C4-2B (cell line): ENCODE data around the gene FAM168A.

Experiments used
- H3K27ac ChIP-seq: fragments of 450-650 bp; 2 replicates; pipeline ENCODE4 v1.5.1; 2017
- ZFX ChIP-seq: fragments of 450-650 bp; IDR thresholded peaks from 2 replicates; pipeline ENCODE4 v1.6.1; 2017
- TF ChIP-seq, protein P1 (sequence below): fragments of 450-650 bp; conservative IDR thresholded peaks from 2 replicates; pipeline ENCODE4 v1.5.1; 2017; ENCODE audit warnings: mild to moderate bottlenecking

FAM168A gene

DNA sequence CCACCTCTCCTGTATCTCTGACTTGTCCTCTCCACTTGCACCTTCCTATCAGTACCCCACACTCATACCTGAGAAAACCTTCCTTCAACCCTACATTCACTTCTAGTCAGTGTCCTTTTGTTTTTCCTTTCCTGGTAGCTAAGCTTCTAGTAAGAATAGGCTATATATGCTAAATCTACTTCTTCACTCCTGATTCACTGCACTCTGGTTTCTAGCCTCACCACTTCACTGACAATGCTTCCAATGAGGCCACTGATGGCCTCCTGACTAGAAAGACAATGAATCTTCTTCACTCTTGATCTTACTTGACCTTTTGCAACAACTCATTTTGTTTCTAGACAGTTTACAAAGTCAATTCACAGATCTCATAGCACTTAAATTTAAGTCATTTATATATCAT, 169.7 kb downstream of the FAM168A start:
- no peak overlapping the region for H3K27ac ChIP-seq
- no peak for TF ChIP-seq ZFX
- TF ChIP-seq, protein P1, sequence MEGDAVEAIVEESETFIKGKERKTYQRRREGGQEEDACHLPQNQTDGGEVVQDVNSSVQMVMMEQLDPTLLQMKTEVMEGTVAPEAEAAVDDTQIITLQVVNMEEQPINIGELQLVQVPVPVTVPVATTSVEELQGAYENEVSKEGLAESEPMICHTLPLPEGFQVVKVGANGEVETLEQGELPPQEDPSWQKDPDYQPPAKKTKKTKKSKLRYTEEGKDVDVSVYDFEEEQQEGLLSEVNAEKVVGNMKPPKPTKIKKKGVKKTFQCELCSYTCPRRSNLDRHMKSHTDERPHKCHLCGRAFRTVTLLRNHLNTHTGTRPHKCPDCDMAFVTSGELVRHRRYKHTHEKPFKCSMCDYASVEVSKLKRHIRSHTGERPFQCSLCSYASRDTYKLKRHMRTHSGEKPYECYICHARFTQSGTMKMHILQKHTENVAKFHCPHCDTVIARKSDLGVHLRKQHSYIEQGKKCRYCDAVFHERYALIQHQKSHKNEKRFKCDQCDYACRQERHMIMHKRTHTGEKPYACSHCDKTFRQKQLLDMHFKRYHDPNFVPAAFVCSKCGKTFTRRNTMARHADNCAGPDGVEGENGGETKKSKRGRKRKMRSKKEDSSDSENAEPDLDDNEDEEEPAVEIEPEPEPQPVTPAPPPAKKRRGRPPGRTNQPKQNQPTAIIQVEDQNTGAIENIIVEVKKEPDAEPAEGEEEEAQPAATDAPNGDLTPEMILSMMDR = no peak

DNA sequence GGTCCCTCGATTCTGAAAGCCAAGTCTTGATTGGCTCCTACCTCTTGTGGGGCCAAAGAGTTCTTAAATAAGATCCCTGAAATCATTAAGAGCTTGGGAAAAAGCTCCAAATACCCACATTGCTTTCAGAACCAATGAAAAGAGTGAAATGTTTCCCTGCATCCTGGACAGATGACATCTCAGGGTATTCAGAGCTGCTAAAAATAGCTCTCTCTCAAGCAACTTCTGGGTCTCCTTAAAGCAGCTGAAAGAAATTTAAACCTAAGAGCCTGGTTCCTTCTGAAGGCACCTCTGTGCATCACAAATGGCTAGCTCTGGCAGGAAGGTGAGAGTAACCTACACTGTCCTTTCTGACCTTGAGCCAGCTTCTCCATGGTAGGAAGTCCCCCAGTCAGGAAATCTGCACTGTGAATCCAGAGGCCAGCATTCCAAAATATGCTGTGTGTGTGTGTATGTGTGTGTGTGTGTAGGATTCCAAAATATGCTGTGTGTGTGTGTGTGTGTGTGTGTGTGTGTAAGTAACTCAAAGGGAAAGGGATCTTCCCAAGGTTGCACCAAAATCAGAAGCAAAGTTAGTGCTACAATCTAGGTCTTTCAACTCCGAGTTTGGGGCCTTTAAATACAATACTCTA, 171.6 kb downstream of the FAM168A start:
- TF ChIP-seq, protein P1 = no peak
- TF ChIP-seq ZFX = no peak
- H3K27ac ChIP-seq = no peak overlapping the region

DNA sequence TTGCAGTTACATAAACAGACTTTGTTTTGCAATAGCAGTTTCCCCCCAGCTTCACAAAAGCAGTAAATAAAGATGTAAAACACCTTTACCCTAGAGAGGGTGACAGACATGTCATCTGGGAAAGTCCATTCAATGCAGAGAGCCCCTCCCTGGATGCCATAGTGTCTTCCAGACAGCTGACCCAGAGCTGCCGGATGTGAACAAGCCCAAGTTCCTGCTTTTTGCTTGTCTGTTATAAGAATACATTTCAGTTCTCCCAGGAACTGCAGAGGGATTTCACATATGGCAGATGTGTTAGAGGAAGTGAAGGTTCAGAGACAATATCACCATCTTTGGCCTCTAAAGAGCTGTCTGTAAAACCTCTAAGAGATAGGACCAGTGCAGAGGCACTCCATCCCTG, 172.8 kb downstream of the FAM168A start:
- H3K27ac ChIP-seq = no peak overlapping the region
- no peak for TF ChIP-seq ZFX
- TF ChIP-seq, protein P1 = no peak

DNA sequence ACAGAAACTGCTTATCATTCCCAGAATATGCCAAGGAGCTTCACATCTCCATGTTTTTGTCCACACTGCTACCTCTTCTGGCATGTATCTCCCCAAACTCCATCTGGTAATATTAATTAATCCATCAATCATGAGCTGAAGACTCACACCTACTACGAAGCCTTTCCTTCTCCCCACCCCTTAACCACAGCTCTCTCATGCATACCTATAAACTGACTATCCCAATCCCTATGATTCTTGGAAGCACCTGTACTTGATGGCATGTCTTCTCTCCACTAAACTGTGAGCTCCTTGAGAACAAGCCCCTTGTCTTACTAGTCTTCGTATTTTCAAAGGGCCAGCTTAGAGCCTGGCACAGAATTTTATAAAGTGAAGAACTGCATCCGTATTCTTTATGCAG, 174.4 kb downstream of the FAM168A start:
- TF ChIP-seq ZFX = no peak
- TF ChIP-seq, protein P1 = no peak

DNA sequence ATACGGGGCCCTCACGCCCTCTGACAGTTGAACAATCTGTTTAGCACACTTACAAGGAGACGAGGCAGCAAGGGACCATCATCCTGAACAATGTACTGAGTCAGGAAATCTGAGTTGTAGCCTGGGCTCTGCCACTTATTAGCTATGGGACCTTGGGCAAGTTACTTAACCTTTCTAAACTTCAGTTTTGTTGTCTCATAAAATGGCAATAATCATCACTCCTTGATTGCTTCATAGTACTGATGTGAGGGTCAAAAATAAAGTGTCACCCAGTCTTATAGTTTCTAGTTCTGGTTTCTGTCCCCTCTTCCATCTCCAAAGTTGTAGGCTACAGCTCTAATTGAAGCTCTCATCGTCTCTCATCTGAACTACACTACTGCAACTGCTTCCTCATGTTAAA, 175.0 kb downstream of the FAM168A start:
- H3K27ac ChIP-seq = no peak overlapping the region
- TF ChIP-seq, protein P1 = no peak
- TF ChIP-seq ZFX = no peak

More for the DNA sequence above, 174.4 kb downstream of the FAM168A start:
- H3K27ac ChIP-seq = no peak overlapping the region

DNA sequence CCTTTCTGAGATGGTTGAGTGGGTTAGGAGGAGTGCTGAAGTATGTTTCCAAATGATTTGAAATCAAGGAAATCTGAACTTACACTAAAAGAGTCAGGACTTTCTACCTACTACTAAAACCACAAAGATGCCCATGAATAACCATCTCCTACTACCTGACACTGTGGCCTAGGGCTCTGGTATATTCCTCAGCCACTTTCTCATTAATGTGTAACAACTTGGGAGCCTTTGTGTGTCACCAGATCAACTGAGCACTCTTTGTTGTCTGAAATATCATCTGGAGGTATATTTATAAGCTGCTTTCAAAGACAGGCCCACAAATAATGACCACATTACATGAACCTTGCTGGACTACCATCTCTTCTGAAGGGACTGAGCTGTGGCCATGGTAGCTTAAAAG, 177.8 kb downstream of the FAM168A start:
- no peak overlapping the region for H3K27ac ChIP-seq
- TF ChIP-seq, protein P1 = no peak
- TF ChIP-seq ZFX = no peak

DNA sequence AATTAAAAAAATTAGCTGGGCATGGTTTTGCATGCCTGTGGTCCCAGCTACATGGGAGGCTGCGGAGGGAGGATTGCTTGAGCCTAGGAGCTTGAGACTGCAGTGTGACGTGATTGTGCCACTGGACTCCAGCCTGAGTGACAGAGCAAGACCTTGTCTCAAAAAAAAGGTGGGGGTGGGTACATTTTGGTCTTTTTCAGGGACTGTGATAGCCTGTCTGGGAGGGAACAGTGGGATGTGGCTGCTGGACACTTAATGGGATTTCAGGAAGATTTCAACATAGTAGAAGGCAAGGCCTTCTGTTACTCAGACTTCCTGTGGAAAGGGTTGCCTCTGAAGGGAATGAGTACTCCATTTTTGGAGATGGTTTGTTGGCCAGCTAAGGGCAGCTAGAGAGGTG, 181.1 kb downstream of the FAM168A start:
- H3K27ac ChIP-seq = no peak overlapping the region
- no peak for TF ChIP-seq ZFX
- TF ChIP-seq, protein P1 = no peak
